Stimulated activated CD8-positive, alpha-beta memory T cell treated with anti-CD3 and anti-CD28 coated beads, Interleukin-4, amount 100 ng/mL, for 48 hours (primary cell): ENCODE results near the gene VSIG10.
"Not testable (repeated sequence)": the region's sequence is repeated elsewhere in the genome, so short reads cannot be mapped to it uniquely, and the experiment has no call there.

ENCODE experiments used
- DNase-seq: peaks from one replicate; pipeline ENCODE4 v3.0.0-alpha.2; 2020

VSIG10 gene, protein sequence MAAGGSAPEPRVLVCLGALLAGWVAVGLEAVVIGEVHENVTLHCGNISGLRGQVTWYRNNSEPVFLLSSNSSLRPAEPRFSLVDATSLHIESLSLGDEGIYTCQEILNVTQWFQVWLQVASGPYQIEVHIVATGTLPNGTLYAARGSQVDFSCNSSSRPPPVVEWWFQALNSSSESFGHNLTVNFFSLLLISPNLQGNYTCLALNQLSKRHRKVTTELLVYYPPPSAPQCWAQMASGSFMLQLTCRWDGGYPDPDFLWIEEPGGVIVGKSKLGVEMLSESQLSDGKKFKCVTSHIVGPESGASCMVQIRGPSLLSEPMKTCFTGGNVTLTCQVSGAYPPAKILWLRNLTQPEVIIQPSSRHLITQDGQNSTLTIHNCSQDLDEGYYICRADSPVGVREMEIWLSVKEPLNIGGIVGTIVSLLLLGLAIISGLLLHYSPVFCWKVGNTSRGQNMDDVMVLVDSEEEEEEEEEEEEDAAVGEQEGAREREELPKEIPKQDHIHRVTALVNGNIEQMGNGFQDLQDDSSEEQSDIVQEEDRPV

DNA sequence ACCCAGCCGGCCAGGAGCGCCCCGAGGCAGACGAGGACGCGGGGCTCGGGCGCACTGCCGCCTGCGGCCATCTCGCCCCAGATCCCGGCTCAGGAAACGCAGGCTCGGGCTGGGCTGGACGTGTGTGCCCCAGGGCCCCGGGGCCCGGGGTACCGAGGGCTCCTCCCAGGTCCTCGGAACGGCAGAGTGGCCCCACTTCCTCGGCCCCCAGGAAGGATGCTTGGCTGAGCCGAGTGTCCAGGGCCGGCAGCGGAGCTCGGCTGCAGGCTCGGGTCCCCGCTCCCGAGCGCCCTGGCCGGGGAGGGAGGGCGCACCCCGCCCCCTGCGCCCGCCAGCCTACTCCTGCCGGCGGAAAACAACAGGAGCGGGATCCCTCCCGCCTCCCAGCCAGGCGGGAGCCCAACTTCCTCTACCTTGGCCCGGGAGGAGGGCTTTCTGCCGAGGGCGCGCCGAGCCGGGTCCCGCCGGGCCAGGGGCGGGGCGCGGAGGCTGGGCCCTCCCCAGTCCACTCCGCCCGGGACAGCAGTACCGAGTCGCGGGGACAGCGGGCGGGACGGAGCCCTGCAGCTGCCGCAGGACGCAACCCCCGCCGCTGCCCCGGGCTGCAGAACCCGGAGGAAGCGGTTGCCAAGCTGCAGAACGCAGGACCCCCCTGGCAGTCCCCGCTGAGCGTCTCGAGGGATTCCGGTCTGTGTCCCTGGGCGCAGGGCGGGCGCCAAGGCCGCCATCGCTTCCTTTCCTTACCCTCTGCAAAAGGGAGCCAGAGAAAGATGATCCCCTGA is at the start of gene VSIG10:
TSS of gene VSIG10 (minus strand) at position 411 of the 782 bp plus-strand sequence. CDS start at position 71, 340 bp downstream.
- DNase-seq: peak; percentile 38

DNA sequence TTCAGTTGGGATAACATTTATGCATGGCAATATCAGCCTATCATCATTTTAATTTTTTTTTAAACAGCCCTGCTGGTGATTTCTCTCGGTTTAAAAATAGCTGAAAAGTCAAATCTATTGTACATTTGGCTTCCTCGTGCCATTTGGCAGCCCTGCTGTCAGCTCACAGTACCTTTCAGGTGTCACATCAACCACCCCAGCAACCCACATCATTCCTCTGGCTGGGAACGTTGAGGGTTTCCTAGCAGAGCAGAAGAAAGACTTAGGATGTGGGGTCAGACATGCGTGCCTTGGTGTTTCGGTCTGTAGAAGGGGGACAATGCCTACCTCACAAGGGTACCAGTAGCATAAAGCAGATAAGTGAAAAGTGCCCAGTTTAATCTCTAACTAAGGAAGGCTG is 47.9 kb upstream of the VSIG10 start:
- DNase-seq: no peak

DNA sequence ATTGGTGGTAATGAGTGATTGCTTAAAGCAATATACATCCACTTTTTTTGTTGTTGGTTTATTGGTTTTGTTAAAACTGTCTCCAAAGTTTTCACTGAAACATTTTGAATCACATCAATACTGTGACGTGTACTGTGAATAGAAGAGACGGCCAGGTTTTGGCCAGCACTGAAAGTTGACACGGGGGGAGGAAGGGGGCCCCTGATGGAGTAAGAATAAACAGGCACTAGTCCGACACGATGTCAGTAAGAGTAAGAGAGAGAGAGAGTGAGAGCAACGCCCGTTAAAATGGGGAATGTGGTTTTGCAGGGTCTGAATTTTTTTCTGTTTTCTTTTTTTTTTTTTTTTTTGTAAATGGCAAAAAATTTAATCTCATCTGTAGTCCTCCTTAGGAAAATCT is 46.8 kb upstream of the VSIG10 start:
- DNase-seq: no peak

DNA sequence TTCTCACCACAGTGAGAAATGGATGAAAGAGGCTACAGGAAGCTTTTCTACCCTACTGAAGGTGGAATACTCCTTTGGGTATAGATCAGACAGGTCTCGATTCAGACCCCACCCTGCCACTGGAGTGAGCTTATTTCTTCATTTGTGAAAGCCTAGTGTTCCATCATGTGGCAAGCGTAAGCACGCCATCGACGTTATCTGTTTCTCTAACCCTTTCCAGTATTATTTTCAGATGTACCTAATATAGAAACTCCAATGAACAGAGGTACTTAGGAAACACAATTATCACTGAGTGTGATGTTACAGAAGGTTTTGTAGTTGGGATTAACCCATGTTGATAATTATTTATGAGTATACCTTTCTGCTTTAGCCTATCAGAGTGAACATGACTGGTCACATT is 44.5 kb upstream of the VSIG10 start:
- DNase-seq: no peak

DNA sequence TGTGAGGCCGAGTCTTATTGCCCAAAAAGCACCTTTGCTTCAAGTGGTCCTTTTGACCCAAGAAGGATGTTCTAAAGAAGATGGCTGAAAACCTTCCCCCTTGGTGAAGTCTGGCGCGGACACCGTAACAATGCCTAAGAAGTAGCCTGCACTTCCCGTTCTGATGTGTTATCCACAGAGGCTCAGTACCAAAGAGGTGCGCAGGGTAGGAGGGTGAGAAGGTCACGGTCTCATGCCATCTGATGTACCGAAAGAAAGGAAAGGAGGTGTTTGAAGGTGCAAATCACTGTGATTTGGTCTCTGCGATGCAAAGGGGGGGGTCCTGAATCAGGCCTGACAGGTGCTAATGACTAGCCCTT is 42.0 kb upstream of the VSIG10 start:
- no peak for DNase-seq

- DNase-seq: no peak
These were observed 41.4 kb upstream of the VSIG10 start for GRCh38 chr12:118145113-118145797.

DNA sequence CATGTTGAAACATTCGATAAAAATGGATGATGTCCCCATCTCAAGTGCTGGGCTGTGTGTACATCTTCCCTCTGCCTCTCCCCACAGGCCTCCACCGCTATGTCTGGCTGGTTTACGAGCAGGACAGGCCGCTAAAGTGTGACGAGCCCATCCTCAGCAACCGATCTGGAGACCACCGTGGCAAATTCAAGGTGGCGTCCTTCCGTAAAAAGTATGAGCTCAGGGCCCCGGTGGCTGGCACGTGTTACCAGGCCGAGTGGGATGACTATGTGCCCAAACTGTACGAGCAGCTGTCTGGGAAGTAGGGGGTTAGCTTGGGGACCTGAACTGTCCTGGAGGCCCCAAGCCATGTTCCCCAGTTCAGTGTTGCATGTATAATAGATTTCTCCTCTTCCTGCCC is 40.7 kb upstream of the VSIG10 start:
- no peak for DNase-seq

- no peak for DNase-seq
These were observed 37.0 kb upstream of the VSIG10 start for GRCh38 chr12:118140825-118141224.

DNA sequence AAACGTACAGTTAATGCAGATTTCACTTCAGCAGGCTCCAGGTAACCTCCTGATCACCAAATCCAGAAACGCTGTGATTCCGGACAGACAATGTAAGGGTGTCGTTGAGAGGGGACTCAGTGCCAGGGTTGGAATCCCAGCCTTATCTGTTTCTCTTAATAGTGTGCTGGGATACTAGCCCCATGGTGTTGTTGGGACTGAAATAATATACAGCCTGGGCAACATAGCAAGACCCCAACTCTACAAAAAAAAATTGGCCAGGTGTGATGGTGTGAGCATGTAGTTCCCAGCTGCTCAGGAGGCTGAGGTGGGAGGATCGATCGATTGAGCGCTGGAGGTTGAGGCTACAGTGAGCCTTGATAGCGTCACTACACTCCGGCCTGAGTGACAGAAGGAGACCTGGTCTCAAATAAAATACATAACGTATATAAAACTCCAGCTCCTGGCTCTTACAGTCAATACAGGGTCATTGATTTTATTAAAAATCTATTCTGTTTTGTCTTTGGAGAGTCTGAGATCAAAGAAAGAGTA is 33.4 kb upstream of the VSIG10 start:
- DNase-seq: no peak

DNA sequence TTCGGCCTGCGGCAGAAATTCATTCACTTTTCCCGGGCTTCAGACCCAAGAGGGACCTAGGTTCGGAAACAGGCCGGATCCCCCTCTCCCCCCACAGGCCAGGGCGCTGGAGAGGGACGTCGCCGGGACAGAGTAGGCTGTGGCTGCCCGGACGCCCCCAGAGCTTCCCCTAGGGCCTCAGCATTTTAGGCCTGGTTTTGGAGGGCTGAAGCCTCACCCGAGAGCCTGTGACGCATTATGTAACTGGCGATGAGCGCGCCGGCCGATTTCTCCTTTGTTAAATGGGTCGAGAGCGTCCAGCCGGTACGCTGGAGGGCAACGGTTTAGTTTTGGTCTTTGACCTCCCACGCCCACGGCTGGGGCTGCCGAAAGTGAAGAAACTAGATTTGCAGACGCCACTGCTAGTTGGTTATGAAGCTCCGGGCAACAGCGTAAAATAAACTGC is 32.8 kb upstream of the VSIG10 start:
- peak; percentile 65 for DNase-seq

GRCh38 chr12:118135788-118136558 is 32.2 kb upstream of the VSIG10 start, which contains the start of gene PEBP1:
Gene PEBP1 (plus strand): TSS chr12:118136124. CDS start chr12:118136210, 86 bp downstream.
- DNase-seq: peak; percentile 97

- not testable (repeated sequence) for DNase-seq
These were observed 25.6 kb upstream of the VSIG10 start for GRCh38 chr12:118129436-118129835.

GRCh38 chr12:118127867-118128266 is 24.1 kb upstream of the VSIG10 start:
- DNase-seq: no peak

DNA sequence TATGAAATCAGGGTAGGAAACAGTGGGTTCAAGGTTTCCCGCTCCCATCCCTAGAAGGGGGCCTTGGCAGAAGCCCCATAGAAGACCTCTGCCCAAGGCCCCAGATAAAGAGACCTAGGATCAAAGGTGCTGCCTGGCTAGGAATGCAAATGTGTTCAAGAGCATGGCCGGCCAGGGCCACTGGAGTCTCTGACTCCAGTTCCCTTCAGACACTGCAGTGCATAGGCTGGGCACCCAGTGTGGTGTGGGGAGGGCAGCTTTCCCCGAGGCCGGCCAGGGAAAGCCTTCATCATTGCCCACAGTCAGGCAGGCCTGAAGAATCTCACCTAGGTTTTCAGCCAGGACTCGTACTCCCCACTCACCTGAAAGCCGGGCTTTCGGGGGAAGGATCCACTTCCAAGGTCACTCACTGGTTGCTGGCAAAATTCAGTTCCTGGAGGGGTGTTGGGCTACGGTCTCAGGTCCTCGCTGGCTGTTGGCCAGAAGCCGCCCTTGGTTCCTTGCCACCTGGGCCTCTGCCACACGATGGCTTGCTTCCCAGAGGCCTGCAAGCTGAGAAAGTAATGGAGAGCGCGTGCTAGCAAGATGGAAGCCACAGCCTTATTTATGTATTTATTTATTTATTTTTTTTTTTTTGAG is 22.4 kb upstream of the VSIG10 start:
- no peak for DNase-seq

DNA sequence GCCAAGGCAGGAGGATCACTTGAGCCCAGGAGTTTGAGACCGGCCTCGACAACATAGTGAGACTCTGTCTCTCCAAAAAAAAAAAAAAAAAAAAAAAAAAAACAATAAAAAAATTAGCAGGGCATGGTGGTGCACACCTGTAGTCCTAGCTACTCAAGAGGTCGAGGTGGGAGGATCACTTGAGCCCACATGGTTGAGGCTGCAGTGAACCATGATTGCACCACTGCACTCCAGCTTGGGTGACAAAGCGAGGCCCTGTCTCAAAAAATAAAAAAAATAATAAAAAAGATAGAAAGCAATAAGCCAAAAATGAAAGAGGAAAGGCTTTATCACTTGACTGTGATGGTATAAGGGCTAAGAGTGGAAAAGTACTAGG is 21.9 kb upstream of the VSIG10 start:
- DNase-seq: no peak

DNA sequence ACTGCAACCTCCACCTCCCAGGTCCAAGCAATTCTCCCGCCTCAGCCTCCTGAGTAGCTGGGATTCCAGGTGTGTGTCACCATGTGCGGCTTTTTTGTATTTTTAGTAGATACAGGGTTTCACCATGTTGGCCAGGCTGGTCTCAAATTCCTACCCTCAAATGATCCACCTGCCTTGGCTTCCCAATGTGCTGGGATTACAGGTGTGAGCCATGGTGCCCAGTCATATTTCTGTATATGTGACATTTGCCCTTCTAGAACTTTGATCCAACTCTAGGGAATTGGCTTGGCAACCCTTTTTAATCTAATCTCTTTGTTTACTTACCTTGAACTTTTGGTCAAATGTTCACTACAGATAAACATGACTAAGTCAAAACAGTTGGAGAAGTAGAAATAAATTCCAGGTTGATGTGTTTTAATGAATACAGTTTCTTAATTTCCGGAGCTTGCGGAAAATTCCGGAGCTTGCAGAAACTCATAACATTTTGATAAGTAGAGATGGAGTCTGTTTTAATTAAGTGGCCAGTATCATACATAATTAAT is 20.6 kb upstream of the VSIG10 start:
- no peak for DNase-seq

DNA sequence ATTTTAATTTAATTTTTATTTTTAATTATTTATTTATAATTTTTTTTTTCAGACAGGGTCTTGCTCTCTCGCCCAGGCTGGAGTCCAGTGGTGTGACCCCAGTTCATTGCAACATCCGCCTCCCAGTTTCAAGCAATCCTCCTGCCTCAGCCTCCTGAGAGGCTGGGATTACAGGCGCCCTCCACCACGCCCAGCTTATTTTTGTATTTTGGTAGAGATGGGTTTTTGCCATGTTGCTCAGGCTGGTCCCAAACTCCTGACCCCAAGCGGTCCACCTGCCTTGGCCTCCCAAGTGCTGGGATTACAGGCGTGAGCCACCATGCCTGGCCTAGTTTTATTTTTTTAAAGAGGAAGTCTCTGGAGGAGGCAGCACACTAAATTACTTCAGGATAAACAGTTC is 18.5 kb upstream of the VSIG10 start:
- DNase-seq: no peak

- peak; percentile 81 for DNase-seq
These were observed 17.0 kb upstream of the VSIG10 start for GRCh38 chr12:118120579-118121363.

DNA sequence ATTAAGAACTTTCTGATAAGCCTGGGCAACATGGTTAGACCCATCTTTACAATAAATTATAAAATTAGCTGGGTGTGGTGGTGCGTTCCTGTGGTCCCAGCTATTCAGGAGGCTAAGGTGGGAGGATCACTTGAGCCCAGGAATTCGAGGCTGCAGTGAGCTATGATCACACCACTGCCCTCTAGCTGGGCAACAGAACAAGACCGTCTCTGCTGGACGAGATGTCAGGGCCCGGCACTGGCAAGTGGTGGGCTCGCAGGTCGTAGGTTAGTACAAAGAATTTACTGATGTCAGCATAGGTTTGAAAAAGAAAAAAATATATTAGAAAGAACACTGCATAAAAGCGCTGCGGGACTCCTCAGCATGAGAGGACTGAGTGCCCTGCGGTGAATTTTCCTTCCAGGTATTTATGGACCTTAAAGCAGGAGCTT is 15.7 kb upstream of the VSIG10 start:
- no peak for DNase-seq

GRCh38 chr12:118109088-118109487 is 5.3 kb upstream of the VSIG10 start:
- no peak for DNase-seq
